DMS153 (cell line): ENCODE results near the gene POLDIP2.

Experiments
- DNase-seq: peaks from one replicate; lab custom pipeline; 2025; lab: John Stamatoyannopoulos, UW

The POLDIP2 gene

GRCh38 chr17:28335959-28336871 lies 21.1 kb downstream of the POLDIP2 start:
- peak; percentile 22 for DNase-seq

- DNase-seq, result peak; percentile 100
Measured at GRCh38 chr17:28335201-28335958, 21.9 kb downstream of the POLDIP2 start, which contains the start of the genes IFT20 and TNFAIP1. TSS of gene IFT20 (minus strand) at chr17:28335472. CDS start at chr17:28331985, 3,487 bp downstream. TSS of gene TNFAIP1 (plus strand) at chr17:28335761. CDS start at chr17:28339522, 3,761 bp downstream.

- DNase-seq, result no peak
Measured at GRCh38 chr17:28334666-28335200, 22.6 kb downstream of the POLDIP2 start.

- no peak for DNase-seq
Measured at GRCh38 chr17:28334171-28334570, 23.2 kb downstream of the POLDIP2 start.

- DNase-seq, result no peak
Measured at GRCh38 chr17:28333083-28333746, 24.1 kb downstream of the POLDIP2 start.

GRCh38 chr17:28331891-28332420 lies 25.4 kb downstream of the POLDIP2 start:
- no peak for DNase-seq

DNA sequence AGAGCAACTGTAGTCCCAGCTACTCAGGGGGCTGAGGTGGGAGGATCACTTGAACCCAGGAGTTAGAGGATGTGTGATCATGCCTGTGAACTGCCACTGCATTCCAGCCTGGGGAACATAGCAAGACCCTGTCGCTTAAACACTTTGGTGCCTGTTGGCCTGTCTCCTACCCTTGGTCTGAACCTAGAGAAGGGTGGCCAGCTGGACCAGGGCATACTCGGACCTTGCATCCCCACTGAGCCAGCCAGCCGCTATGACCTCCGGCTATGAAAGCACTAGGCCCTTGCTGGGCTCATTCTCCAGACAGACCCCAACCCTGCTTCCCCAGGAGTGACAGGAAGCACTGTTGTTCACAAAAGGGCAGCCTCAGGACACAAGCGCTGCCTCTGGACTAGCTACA lies 26.7 kb downstream of the POLDIP2 start:
- no peak for DNase-seq

DNA sequence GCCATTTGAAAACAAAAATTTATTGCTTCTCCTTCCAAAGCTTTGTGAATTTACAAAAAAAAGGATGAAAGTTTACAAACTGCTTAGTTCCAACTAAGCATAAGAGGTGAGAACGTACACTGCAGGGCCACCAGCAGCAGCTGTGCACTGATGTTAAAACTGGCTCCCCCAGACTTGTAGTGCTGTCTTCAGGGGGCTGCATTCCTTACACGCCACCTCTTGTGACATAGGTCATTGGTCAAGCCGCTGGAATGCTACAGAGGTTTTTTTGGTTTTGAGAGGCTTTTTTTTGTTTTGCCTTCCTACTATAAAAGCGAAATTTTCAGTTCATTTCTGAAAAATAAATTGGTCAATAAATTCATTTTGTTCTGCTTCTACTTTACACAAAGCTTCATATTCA lies 29.0 kb downstream of the POLDIP2 start:
- no peak for DNase-seq

DNA sequence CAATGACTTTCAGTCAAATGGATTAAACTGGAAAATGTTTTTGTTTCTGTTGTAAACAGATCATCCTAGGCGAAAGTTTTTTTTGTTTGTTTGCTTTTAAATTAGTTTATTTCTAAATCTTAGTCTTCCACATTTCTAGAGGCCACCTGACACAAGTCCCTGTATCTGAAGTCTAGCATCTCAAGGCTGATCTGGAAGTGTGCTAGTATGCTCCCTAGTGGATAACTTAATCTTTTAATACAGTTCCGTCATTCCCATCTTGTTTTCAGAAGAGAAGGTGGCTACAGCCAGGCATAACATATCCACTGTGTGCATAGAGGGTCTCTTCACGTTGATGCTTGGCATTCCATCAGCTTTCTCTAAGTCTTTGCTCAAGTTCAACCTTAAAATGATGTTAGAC lies 29.6 kb downstream of the POLDIP2 start:
- DNase-seq, result no peak

- DNase-seq, result no peak
Measured at GRCh38 chr17:28327031-28327607, 30.2 kb downstream of the POLDIP2 start.

DNA sequence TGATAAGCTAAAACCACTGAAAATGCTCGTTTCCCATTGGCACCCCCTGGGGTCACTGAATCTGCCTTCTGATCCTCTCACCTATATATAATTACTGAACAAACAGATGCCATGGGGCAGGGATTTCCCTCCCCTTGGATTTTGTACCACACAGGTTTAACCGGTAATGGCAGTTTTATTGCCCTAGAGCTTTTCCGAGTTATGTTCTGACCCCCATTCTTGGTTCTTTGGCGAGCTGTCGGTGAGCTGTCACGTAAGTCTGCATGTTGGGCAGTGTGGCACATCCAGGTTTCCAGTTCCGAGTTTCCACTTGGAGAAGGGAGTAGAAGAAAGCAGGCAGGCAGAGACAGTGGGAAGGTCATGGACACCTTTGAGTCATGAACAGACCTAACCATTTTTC lies 31.2 kb downstream of the POLDIP2 start:
- no peak for DNase-seq

DNA sequence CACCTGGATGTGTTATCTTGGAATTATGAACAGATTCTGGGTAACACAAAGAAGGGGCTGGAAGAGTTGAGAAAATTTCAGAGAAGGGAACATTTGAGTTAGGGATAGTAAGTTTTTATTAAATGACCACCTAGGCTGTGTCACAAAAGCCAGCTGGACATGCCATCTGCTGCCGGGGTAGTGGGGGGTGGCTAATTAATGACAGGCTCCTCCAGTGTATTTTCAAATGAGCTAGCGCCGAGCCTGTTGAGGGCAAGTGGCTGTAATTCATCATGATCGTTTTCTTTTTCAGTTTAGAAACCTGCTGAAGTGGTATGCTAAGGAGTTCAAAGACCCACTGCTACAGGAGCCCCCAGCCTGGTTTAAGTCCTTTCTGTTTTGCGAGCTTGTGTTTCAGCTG lies 32.1 kb downstream of the POLDIP2 start:
- DNase-seq, result no peak

DNA sequence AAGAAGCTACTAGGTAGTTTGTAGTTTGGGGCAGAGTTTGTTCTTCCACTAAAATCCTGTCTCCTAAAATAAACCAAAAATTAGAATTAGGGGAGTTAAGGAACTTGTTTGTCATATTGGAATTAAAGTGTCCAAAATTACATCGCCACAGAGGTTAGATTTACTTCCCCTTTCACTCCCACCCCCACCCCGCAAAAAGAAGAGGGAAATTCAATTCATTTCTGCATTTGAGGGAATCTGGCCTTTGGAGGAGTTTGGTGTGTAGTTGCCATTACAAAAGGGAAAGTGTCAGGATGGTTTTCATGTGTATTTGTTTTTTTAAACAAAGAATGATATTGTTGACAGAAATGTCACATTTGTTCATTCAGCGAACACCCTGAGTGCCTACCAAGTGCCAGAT lies 32.5 kb downstream of the POLDIP2 start:
- no peak for DNase-seq

DNA sequence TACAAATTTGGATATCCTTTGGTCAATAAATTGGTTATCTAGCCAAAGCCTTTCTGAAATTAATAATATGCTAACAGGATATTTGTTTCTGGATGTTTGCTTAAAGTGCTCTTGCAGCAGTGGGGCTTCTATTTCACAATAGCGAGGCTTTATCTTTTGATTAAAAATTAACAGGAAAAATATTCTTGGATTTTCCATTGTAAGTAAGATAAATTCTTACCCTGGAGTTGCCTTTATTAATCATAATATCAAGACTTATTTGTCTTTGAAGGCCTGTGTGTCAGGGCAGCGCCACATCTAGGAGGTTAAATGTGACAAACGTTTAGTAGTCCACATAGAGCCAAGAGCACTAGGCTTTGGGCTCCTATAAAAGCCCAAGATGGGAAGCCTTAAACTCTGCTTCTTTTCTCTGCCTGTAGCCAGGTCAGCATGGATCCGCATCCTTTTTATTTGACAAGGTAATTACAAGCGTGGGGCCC lies 33.0 kb downstream of the POLDIP2 start:
- no peak for DNase-seq

GRCh38 chr17:28320215-28321061 lies 36.9 kb downstream of the POLDIP2 start:
- DNase-seq, result no peak

DNA sequence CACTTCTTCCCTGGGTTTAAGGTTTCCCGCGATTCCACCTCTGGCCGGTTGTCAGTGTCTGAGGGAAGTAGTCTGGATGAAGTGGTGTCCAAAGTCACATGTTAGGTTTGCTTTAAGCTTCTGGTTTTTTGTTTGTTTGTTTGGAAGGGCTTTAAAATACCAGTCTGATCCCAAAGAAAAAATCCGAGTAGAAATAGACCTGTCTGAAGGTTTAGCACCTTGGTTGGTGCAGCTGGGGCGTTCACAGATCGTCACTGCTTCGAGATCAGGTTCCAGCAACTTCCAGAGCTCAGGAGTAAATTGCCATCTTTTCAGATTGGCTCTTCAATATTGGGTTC lies 37.8 kb downstream of the POLDIP2 start:
- DNase-seq, result no peak

GRCh38 chr17:28318759-28319597 lies 38.3 kb downstream of the POLDIP2 start, which contains the start of gene TMEM97:
TSS of gene TMEM97 (plus strand) at chr17:28319200. CDS start at chr17:28319240, 40 bp downstream.
- peak; percentile 99 for DNase-seq

- no peak for DNase-seq
Measured at GRCh38 chr17:28317966-28318758, 39.2 kb downstream of the POLDIP2 start.
